Measurements from ENCODE around the gene EVL.

- TF ChIP-seq POLR2A (IDR thresholded peaks at IDR 0.05; ENCODE audit: extremely low read depth, insufficient read length) (no peak), MAX (IDR thresholded peaks at IDR 0.05; ENCODE audit: low read depth, low read length) (no peak), MYC (IDR thresholded peaks at IDR 0.05; ENCODE audit: low read depth, low read length) (no peak)
- TF ChIP-seq, protein P1, sequence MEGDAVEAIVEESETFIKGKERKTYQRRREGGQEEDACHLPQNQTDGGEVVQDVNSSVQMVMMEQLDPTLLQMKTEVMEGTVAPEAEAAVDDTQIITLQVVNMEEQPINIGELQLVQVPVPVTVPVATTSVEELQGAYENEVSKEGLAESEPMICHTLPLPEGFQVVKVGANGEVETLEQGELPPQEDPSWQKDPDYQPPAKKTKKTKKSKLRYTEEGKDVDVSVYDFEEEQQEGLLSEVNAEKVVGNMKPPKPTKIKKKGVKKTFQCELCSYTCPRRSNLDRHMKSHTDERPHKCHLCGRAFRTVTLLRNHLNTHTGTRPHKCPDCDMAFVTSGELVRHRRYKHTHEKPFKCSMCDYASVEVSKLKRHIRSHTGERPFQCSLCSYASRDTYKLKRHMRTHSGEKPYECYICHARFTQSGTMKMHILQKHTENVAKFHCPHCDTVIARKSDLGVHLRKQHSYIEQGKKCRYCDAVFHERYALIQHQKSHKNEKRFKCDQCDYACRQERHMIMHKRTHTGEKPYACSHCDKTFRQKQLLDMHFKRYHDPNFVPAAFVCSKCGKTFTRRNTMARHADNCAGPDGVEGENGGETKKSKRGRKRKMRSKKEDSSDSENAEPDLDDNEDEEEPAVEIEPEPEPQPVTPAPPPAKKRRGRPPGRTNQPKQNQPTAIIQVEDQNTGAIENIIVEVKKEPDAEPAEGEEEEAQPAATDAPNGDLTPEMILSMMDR (IDR thresholded peaks at IDR 0.05; ENCODE audit: low read depth, low read length): no peak
Observed at GRCh38 chr14:100108840-100109593, 43.8 kb downstream of the EVL start.
